ENCODE data around the gene TBX1. TPM values are rescaled to one million over a fixed set of nuclear protein-coding genes. Genes with fewer than 3 reads are reported as not detected.

The TBX1 gene
- total RNA-seq, 2 experiments from 2014 or later = not detected

DNA sequence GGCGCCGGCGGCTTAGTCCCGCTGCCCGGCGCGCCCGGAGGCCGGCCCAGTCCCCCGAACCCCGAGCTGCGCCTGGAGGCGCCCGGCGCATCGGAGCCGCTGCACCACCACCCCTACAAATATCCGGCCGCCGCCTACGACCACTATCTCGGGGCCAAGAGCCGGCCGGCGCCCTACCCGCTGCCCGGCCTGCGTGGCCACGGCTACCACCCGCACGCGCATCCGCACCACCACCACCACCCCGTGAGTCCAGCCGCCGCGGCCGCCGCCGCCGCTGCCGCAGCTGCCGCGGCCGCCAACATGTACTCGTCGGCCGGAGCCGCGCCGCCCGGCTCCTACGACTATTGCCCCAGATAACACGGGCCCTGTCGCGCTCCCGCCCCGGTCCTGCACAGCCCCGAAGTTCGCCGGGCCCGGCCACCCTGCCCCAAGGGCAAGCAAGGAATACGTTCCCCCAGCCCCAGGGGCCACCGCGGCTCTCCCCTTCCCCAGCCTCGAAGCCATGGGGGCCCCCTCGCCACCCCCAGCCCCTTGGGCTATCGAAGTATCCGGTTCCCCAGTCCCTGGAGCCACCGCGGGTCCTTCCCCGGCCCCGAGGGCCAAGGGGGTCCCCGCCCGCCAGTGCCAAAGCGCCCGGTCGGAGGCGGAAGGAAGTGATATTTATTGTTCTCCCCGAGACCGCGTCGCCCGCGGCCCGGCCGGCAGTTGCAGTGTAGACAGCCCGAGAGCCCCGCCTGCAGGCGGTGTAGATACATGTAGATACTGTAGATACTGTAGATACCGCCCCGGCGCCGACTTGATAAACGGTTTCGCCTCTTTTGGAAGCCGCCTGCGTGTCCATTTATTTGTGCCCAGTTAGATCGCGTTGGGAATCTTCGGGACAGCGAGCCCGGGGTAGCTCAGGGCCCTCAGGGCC lies 6.2 kb downstream of the TBX1 start:
- peak; percentile 70 for DNase-seq
- Mint-ChIP-seq H3K4me3 (no peak overlapping the region), H3K4me1 (ENCODE audit: low read depth) (peaks cover 10% of the 10 kb centered on the region), H3K27me3 (ENCODE audit: low read depth) (peaks cover 65% of the 10 kb centered on the region), H3K36me3 (ENCODE audit: low read depth) (no peaks in the 10 kb centered on the region), H3K9me3 (no peaks in the 10 kb centered on the region), H3K27ac (no peak overlapping the region)
- intact Hi-C loops (cut with micrococcal nuclease) = loop anchor here (1.0 kb wide), 1 partner anchor 35 kb away; no protein-coding TSS in a partner anchor
- CTCF ChIA-PET = interaction anchor here (1.9 kb wide), 1 partner anchor 13 kb away, joined by 4 read pairs; no protein-coding TSS in a partner anchor

DNA sequence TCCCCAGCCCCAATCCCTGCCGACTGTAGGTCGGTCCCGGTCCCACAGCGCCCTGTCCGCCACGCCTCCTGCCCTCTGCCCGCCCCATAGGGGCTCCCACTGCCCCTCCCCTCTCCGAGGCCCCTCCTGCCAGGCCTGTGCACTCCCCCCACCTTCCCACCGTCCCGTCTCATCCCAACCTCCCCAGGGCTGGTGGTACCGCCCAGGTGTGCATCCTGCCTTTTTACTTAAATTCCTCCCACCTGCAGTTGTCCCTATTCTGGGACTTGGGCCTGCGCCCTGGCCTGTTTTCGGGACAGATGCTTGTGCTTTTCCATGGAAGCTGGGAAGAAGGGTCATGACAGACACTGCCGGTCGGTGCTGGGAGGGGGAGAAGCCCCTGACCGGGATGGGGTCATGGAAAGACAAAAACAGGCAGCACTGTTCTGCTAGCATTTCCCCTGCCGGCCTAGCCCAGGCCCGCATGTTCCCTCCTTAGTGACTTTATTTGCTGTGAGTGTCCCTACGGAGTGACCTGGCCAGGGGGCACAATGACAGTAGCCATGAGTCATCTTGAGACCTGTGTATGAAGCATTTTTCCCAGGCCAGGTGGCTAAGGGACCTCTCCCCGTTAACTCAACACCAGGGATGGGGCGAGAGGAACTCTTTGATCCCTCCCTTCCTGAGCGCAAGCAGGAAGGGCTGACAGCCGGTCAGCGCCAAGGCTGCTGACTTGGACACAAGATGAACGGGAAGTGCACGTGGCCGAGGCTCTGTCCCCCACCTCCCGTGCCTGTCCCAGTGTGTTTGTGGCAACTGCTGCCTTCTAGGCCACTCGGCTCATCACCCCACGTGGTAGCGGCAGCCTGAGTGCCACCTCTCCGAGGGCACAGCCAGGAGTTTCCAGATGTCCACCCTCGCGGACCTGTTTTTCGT lies 7.1 kb downstream of the TBX1 start:
- Mint-ChIP-seq H3K27me3 (ENCODE audit: low read depth) (peaks cover 63% of the 10 kb centered on the region), H3K9me3 (no peaks in the 10 kb centered on the region), H3K27ac (no peak overlapping the region), H3K36me3 (ENCODE audit: low read depth) (no peaks in the 10 kb centered on the region), H3K4me1 (ENCODE audit: low read depth) (peaks cover 10% of the 10 kb centered on the region), H3K4me3 (no peak overlapping the region)
- intact Hi-C loops (cut with micrococcal nuclease) = loop anchor here (1.0 kb wide), 1 partner anchor 36 kb away; no protein-coding TSS in a partner anchor
- no peak for DNase-seq
- CTCF ChIA-PET = interaction anchor here (1.9 kb wide), 1 partner anchor 14 kb away, joined by 4 read pairs; no protein-coding TSS in a partner anchor

DNA sequence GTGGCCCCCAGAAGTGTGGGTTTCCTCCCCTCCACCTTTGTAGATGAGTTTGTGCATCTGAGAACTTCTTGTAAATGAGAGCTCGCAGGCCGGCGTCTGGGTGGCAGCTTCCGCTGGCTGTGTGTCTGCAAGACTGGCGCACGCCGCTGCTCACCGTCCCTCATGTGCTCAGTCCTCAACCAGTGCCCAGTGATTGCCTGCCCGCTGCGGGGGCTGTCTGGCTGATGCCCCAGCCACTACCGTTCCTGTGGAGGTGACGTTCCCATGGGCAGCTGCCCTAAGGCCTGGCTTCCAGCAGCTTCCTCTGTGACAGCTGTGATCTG lies 8.8 kb downstream of the TBX1 start:
- H3K4me3 Mint-ChIP-seq = no peak overlapping the region
- no peaks in the 10 kb centered on the region for H3K9me3 Mint-ChIP-seq
- no peak overlapping the region for H3K27ac Mint-ChIP-seq
- intact Hi-C loops (cut with micrococcal nuclease) = no loop called here
- CTCF ChIA-PET = interaction anchor here (1.8 kb wide), 1 partner anchor 39 kb away, joined by 5 read pairs; no protein-coding TSS in a partner anchor
- peaks cover 65% of the 10 kb centered on the region for H3K27me3 Mint-ChIP-seq (ENCODE audit: low read depth)
- no peak for DNase-seq
- H3K4me1 Mint-ChIP-seq (ENCODE audit: low read depth) = peaks cover 10% of the 10 kb centered on the region
- H3K36me3 Mint-ChIP-seq (ENCODE audit: low read depth) = no peaks in the 10 kb centered on the region

DNA sequence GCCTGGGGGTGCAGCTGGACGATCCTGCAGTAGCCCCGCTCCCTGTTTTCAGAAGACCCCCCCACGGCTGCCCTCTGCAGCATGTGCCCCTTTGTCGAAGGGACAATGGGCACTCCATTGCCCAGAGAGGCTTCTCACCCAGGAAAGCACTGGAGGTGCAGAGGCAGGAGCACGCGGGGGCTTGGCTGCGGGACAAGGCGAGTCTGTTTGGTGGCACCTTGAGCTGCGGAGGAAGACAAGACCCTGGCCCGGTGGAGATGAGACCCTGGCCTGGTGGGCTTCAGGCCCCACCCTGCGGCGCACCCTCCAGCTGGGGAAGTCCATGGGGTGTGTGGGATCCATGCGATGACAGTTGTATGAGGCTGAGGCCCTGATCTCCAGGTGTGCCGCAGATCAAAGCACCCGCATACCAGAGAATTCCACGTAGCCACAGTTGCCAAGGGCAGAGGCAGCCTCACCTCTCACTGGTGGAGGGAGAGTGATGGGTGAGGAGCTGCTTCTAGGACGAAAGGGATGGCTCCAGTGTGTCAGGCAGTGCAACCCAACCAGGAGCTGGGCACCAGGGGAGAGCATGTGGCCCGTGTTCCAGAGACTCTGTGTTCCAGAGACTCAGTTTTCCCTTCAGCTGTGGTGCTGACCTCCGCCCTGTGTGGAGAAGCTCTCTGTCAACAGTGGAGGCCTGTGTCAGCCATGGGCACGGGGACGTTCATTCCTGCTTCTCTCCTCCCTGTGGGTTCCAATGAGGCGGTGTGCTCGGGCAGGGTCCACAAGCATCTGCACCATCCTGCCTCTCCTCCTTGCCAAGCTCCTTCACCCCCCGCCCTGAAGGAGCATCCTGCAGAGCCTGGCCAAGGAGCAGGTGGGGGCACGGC lies 10.0 kb downstream of the TBX1 start:
- intact Hi-C loops (cut with micrococcal nuclease) = no loop called here
- peaks cover 57% of the 10 kb centered on the region for H3K27me3 Mint-ChIP-seq (ENCODE audit: low read depth)
- no peaks in the 10 kb centered on the region for H3K9me3 Mint-ChIP-seq
- CTCF ChIA-PET = interaction anchor here (0.9 to 1.8 kb wide), 2 partner anchors 40 kb away, joined by 4 to 5 read pairs; no protein-coding TSS in a partner anchor
- H3K36me3 Mint-ChIP-seq (ENCODE audit: low read depth) = no peaks in the 10 kb centered on the region
- H3K4me3 Mint-ChIP-seq = no peak overlapping the region
- H3K4me1 Mint-ChIP-seq (ENCODE audit: low read depth) = peaks cover 5% of the 10 kb centered on the region
- no peak for DNase-seq
- no peak overlapping the region for H3K27ac Mint-ChIP-seq

DNA sequence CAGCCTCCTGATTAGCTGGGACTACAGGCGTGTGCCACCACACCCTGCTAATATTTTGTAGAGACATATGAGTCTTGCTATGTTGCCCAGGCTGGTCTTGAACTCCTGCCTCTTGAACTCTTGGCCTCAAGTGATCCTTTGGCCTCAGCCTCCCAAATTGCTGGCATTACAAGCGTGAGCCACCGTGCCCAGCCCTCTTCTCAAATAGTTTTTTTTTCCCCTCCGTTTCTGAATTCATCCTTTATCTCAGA lies 11.8 kb downstream of the TBX1 start:
- Mint-ChIP-seq H3K9me3 (no peaks in the 10 kb centered on the region), H3K4me3 (no peak overlapping the region), H3K27ac (no peak overlapping the region), H3K36me3 (ENCODE audit: low read depth) (no peaks in the 10 kb centered on the region), H3K4me1 (ENCODE audit: low read depth) (peaks cover 8% of the 10 kb centered on the region), H3K27me3 (ENCODE audit: low read depth) (peaks cover 56% of the 10 kb centered on the region)
- CTCF ChIA-PET = no interaction called here
- no peak for DNase-seq
- intact Hi-C loops (cut with micrococcal nuclease) = no loop called here

DNA sequence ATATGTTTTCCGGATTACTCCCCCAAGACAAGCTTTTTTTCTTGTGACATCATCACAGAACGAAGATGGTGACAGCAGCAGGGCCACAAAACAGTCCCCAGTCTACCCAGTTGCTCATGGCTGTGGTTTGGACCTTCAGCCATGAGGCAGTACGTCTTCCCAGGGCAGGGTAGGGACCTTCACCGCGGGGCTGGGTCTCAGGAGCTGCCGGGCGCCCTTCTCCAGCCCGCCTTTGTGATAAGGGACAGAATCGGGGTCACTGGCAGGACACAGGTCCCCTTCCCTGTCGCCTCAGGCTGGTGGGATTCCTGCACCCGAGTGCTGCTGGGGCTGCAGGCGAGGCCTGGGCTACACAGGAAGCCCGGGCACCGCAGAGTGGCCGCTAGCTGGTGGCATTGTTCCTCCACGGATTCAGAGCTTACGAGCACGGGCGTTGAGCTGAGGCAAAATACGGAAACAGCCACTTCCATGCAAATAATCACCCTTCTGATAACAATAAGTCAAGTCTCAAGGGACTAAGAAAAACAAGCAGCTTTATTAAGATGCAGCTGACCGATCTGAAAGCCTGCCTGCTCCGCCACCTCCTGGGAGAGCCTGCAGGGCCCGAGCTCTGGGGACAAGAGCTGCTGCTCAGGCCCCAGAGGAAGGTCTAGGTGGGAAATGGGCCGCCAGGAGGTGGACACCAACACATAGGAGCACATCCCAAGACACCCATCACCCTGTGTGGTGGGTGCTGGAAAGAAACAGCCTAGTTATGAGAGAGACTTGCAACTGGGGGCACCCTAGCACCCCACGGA lies 12.3 kb downstream of the TBX1 start:
- no peaks in the 10 kb centered on the region for H3K9me3 Mint-ChIP-seq
- H3K27me3 Mint-ChIP-seq (ENCODE audit: low read depth) = peaks cover 50% of the 10 kb centered on the region
- no peak overlapping the region for H3K27ac Mint-ChIP-seq
- no peak for DNase-seq
- no peak overlapping the region for H3K4me3 Mint-ChIP-seq
- H3K36me3 Mint-ChIP-seq (ENCODE audit: low read depth) = no peaks in the 10 kb centered on the region
- CTCF ChIA-PET = interaction anchor here (0.6 kb wide), 1 partner anchor 143 kb away, joined by 3 read pairs; no protein-coding TSS in a partner anchor
- peaks cover 5% of the 10 kb centered on the region for H3K4me1 Mint-ChIP-seq (ENCODE audit: low read depth)
- intact Hi-C loops (cut with micrococcal nuclease) = no loop called here

DNA sequence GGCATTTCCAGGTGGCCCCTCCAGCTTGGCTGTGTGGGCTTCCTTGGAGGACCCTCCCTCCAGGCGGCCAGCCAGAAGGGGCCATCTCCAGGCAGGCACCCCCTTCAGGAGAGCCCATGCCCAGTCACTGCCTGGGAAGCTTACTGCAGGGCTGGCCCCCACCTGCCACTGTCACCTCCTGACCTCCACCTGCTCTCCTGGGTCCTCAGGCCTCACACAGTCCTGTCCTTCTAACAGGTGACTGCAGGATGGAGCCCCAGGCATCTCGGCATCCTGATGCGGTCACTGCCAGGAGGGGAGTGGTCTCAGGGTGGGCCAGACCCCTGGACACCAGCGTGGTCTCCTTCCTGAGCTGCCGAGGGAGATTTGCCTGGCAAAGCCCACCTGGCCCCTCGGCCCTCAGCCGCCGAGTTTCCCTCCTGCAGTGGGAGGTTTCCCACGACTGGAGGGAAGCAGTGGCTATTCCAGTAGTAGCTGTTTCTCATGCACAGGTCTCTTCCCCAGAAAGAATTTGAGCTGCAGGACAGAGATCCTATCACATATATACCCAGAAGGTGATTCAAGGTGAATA lies 13.0 kb downstream of the TBX1 start:
- CTCF ChIA-PET = interaction anchor here (0.6 kb wide), 1 partner anchor 143 kb away, joined by 3 read pairs; no protein-coding TSS in a partner anchor
- DNase-seq = no peak
- no peak overlapping the region for H3K27ac Mint-ChIP-seq
- peaks cover 5% of the 10 kb centered on the region for H3K4me1 Mint-ChIP-seq (ENCODE audit: low read depth)
- no peaks in the 10 kb centered on the region for H3K9me3 Mint-ChIP-seq
- no peaks in the 10 kb centered on the region for H3K36me3 Mint-ChIP-seq (ENCODE audit: low read depth)
- H3K4me3 Mint-ChIP-seq = no peak overlapping the region
- H3K27me3 Mint-ChIP-seq (ENCODE audit: low read depth) = peaks cover 44% of the 10 kb centered on the region
- intact Hi-C loops (cut with micrococcal nuclease) = no loop called here

DNA sequence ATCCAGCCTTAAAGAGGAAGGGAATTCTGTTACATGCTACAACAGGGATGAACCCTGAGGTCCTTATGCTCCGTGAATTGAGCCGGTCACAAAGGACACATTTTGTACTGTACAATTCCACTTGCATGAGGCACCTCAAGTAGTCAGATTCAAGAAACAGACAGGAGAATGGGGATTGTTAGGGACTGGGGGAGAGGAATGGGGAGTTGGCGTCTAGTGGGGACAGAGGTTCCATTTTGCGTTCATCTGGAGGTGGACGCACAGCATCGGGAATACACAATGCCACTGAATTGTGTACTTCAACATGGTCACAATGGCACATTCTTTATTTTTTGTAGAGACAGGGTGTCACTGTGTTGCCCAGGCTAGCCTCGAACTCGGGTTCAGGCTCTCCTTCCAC lies 14.1 kb downstream of the TBX1 start:
- Mint-ChIP-seq H3K27me3 (ENCODE audit: low read depth) (peaks cover 35% of the 10 kb centered on the region), H3K4me3 (no peak overlapping the region), H3K4me1 (ENCODE audit: low read depth) (peaks cover 5% of the 10 kb centered on the region), H3K27ac (no peak overlapping the region), H3K9me3 (no peaks in the 10 kb centered on the region), H3K36me3 (ENCODE audit: low read depth) (no peaks in the 10 kb centered on the region)
- DNase-seq = no peak
- CTCF ChIA-PET = no interaction called here
- intact Hi-C loops (cut with micrococcal nuclease) = no loop called here

DNA sequence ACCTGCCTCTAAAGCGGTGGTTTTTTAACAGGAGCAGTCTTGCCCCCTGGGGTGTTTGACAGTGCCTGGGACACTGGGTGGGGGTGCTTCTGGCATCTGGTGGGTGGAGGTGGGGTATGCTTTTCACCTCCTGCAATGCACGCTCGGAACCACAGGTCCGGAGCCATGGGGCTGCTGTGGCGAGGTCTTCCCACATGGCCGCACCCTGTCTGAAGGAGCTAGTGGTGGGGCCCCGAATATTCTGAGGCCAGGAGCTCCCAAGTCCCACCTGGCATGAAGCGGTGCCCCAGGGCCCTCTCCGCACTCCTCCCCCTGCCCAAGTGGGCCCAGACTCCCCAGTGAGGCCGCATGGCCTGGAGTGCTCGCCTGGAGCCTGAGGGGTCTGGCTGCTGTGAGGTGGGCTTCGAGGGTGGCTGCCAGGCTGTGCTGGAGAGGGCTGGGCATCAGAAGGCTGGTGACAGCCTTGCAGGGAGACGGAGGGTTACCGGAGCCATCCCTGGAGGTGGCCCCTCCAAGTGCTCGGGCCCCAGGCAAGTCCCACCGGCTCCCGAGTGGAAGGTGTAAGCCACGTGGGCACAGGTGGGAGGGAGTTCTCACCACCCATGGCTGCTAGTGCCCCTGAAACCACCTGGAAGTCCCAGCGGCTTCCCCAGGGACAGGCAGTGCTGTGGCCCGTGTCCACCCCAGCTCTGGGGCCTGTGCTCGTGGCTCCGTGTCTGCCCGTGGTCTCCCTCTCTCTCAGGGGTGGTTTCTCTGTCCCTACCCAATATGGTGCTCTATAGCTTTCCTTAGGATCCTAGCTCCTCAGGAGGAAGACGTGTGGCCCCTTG lies 15.1 kb downstream of the TBX1 start:
- Mint-ChIP-seq H3K4me1 (ENCODE audit: low read depth) (peaks cover 5% of the 10 kb centered on the region), H3K27me3 (ENCODE audit: low read depth) (peaks cover 24% of the 10 kb centered on the region), H3K36me3 (ENCODE audit: low read depth) (no peaks in the 10 kb centered on the region), H3K27ac (no peak overlapping the region), H3K9me3 (no peaks in the 10 kb centered on the region), H3K4me3 (no peak overlapping the region)
- CTCF ChIA-PET = interaction anchor here (1.3 kb wide), 1 partner anchor 46 kb away, joined by 3 read pairs; no protein-coding TSS in a partner anchor
- intact Hi-C loops (cut with micrococcal nuclease) = no loop called here
- DNase-seq = no peak

DNA sequence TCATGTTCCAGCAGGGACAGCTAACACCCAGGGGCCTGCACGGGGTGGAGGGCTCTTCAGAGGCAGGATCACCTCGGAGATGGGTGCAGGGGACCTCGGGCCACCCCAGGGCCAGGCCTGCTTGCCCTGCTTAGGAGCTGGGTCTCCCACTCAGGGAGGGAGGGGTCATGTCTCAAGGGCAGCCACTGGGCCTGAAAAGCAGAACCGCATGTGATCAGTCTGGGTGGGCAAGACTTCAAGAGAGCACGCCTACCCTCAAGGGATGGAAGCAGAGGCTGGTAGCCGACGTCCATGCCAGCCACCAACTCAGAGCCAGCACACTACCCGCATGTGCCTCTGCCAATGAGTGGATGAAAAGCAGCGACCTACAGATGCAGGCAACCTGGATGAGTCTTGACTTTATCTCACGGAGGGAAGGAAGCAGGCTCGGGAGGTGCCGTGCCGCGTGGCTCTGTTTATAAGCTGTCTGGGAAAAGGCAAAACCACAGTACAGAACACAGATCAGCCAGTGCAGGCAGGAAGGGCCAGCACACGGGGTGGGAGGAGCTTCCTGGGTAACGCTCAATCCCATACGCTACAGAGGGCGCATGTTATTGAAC lies 16.0 kb downstream of the TBX1 start:
- no peaks in the 10 kb centered on the region for H3K9me3 Mint-ChIP-seq
- H3K27me3 Mint-ChIP-seq (ENCODE audit: low read depth) = peaks cover 21% of the 10 kb centered on the region
- peak; percentile 27 for DNase-seq
- CTCF ChIA-PET = interaction anchor here (1.3 kb wide), 1 partner anchor 46 kb away, joined by 3 read pairs; no protein-coding TSS in a partner anchor
- no peak overlapping the region for H3K27ac Mint-ChIP-seq
- H3K4me3 Mint-ChIP-seq = no peak overlapping the region
- intact Hi-C loops (cut with micrococcal nuclease) = no loop called here
- peaks cover 5% of the 10 kb centered on the region for H3K4me1 Mint-ChIP-seq (ENCODE audit: low read depth)
- H3K36me3 Mint-ChIP-seq (ENCODE audit: low read depth) = no peaks in the 10 kb centered on the region

Measured in activated naive CD4-positive, alpha-beta T cell treated with anti-CD3 and anti-CD28 coated beads for 36 hours (primary cell).